ENCODE data around the gene PCGF3.
"Not testable (repeated sequence)": the region's sequence is repeated elsewhere in the genome, so short reads cannot be mapped to it uniquely, and the experiment has no call there.

The PCGF3 gene

GRCh38 chr4:725391-726234 is 20.0 kb downstream of the PCGF3 start:
- DNase-seq (ENCODE audit: low read depth) = no peak

- DNase-seq (ENCODE audit: low read depth) = peak; percentile 73
These were observed 20.7 kb downstream of the PCGF3 start for GRCh38 chr4:726235-726787.

- no peak for DNase-seq (ENCODE audit: low read depth)
These were observed 21.2 kb downstream of the PCGF3 start for GRCh38 chr4:726838-727237.

- DNase-seq (ENCODE audit: low read depth) = no peak
These were observed 21.9 kb downstream of the PCGF3 start for GRCh38 chr4:727576-727975.

- DNase-seq (ENCODE audit: low read depth) = no peak
These were observed 24.0 kb downstream of the PCGF3 start for GRCh38 chr4:729336-730315.

- no peak for DNase-seq (ENCODE audit: low read depth)
These were observed 24.9 kb downstream of the PCGF3 start for GRCh38 chr4:730511-730910.

- DNase-seq (ENCODE audit: low read depth) = not testable (repeated sequence)
These were observed 25.6 kb downstream of the PCGF3 start for GRCh38 chr4:730946-731904.

GRCh38 chr4:731954-732353 is 26.3 kb downstream of the PCGF3 start:
- DNase-seq (ENCODE audit: low read depth) = not testable (repeated sequence)

GRCh38 chr4:732486-732885 is 26.9 kb downstream of the PCGF3 start:
- no peak for DNase-seq (ENCODE audit: low read depth)

GRCh38 chr4:732911-733630 is 27.4 kb downstream of the PCGF3 start:
- DNase-seq (ENCODE audit: low read depth) = no peak

GRCh38 chr4:733631-733980 is 28.0 kb downstream of the PCGF3 start:
- no peak for DNase-seq (ENCODE audit: low read depth)

GRCh38 chr4:734075-734474 is 28.4 kb downstream of the PCGF3 start:
- no peak for DNase-seq (ENCODE audit: low read depth)

GRCh38 chr4:734951-735350 is 29.3 kb downstream of the PCGF3 start:
- no peak for DNase-seq (ENCODE audit: low read depth)

- DNase-seq (ENCODE audit: low read depth) = no peak
These were observed 30.0 kb downstream of the PCGF3 start for GRCh38 chr4:735583-735982.

GRCh38 chr4:736561-736960 is 30.9 kb downstream of the PCGF3 start:
- not testable (repeated sequence) for DNase-seq (ENCODE audit: low read depth)

GRCh38 chr4:738781-739280 is 33.2 kb downstream of the PCGF3 start:
- DNase-seq (ENCODE audit: low read depth) = no peak

GRCh38 chr4:739569-739968 is 33.9 kb downstream of the PCGF3 start:
- no peak for DNase-seq (ENCODE audit: low read depth)

- no peak for DNase-seq (ENCODE audit: low read depth)
These were observed 34.4 kb downstream of the PCGF3 start for GRCh38 chr4:740011-740410.

- DNase-seq (ENCODE audit: low read depth) = no peak
These were observed 35.1 kb downstream of the PCGF3 start for GRCh38 chr4:740656-741282.

GRCh38 chr4:742096-742741 is 36.6 kb downstream of the PCGF3 start:
- no peak for DNase-seq (ENCODE audit: low read depth)

Measured in GM04504 (cell line).